ENCODE results near the gene SIPA1. TPM values are rescaled to one million over a fixed set of nuclear protein-coding genes. Genes with fewer than 3 reads are reported as not detected.

Gene SIPA1
- total RNA-seq, 3 donors from 2014 or later, result 23.2 to 52.5 (median 28.1) TPM

GRCh38 chr11:65630215-65630614, 7.7 kb upstream of the SIPA1 start:
- H3K36me3 ChIP-seq (ENCODE audit: low read depth), result peaks cover 7% of the 10 kb centered on the region
- H3K4me3 ChIP-seq, result no peak overlapping the region
- intact Hi-C loops (cut with DNase I, micrococcal nuclease), result no loop called here
- DNase-seq (no peak), ATAC-seq (no peak)
- no peak for TF ChIP-seq CTCF (IDR thresholded peaks at IDR 0.05)
- H3K4me1 ChIP-seq (ENCODE audit: low read depth), result no peaks in the 10 kb centered on the region
- H3K9me3 ChIP-seq, result no peaks in the 10 kb centered on the region

- Histone ChIP-seq H3K4me1 (ENCODE audit: low read depth) (peaks cover 4% of the 10 kb centered on the region), H3K4me3 (no peak overlapping the region), H3K36me3 (ENCODE audit: low read depth) (peaks cover 7% of the 10 kb centered on the region), H3K9me3 (no peaks in the 10 kb centered on the region)
- no peak for ATAC-seq
- intact Hi-C loops (cut with DNase I, micrococcal nuclease), result no loop called here
- no peak for DNase-seq
- TF ChIP-seq CTCF (IDR thresholded peaks at IDR 0.05), result no peak
These were observed 4.4 kb upstream of the SIPA1 start for GRCh38 chr11:65633390-65634108.

GRCh38 chr11:65634109-65634436, 3.8 kb upstream of the SIPA1 start:
- H3K4me1 ChIP-seq (ENCODE audit: low read depth), result peaks cover 7% of the 10 kb centered on the region
- intact Hi-C loops (cut with DNase I, micrococcal nuclease), result no loop called here
- H3K9me3 ChIP-seq, result no peaks in the 10 kb centered on the region
- DNase-seq (no peak), ATAC-seq (no peak)
- no peak overlapping the region for H3K4me3 ChIP-seq
- no peak for TF ChIP-seq CTCF (IDR thresholded peaks at IDR 0.05)
- H3K36me3 ChIP-seq (ENCODE audit: low read depth), result peaks cover 7% of the 10 kb centered on the region

GRCh38 chr11:65634440-65634839, 3.5 kb upstream of the SIPA1 start:
- H3K9me3 ChIP-seq, result no peaks in the 10 kb centered on the region
- H3K36me3 ChIP-seq (ENCODE audit: low read depth), result peaks cover 4% of the 10 kb centered on the region
- ATAC-seq, result no peak
- no peak overlapping the region for H3K4me3 ChIP-seq
- no peak for DNase-seq
- peaks cover 9% of the 10 kb centered on the region for H3K4me1 ChIP-seq (ENCODE audit: low read depth)
- intact Hi-C loops (cut with DNase I, micrococcal nuclease), result no loop called here
- no peak for TF ChIP-seq CTCF (IDR thresholded peaks at IDR 0.05)

GRCh38 chr11:65634905-65635731, 2.8 kb upstream of the SIPA1 start:
- no peak for TF ChIP-seq CTCF (IDR thresholded peaks at IDR 0.05)
- intact Hi-C loops (cut with DNase I, micrococcal nuclease), result no loop called here
- no peak for ATAC-seq
- Histone ChIP-seq H3K36me3 (ENCODE audit: low read depth) (no peaks in the 10 kb centered on the region), H3K4me1 (ENCODE audit: low read depth) (peaks cover 14% of the 10 kb centered on the region), H3K4me3 (no peak overlapping the region), H3K9me3 (no peaks in the 10 kb centered on the region)
- DNase-seq, result no peak
